Keratinocyte (primary cell): ENCODE data around the gene SULF2. TPM values are rescaled to one million over a fixed set of nuclear protein-coding genes. Genes with fewer than 3 reads are reported as not detected.
"Not testable (repeated sequence)": the region's sequence is repeated elsewhere in the genome, so short reads cannot be mapped to it uniquely, and the experiment has no call there.

ENCODE experiments used
- DNase-seq: peaks from one replicate; pipeline ENCODE4 v3.0.0-alpha.2; 2011; ENCODE audit warnings: low read depth, missing footprints, low spot score
- FAIRE-seq: peaks from 2 replicates; lab custom pipeline; 2011; peaks lifted over from hg19 to GRCh38; lab: Jason Lieb, UNC
- H2AFZ ChIP-seq: 2 replicates; pipeline ENCODE4 v1.6.0; 2012; ENCODE audit warnings: low read length, control low read depth, inconsistent platforms; ENCODE audit not compliant: control insufficient read depth
- H3K27ac ChIP-seq: 2 replicates; pipeline ENCODE4 v1.5.1; 2011; ENCODE audit warnings: low read length; ENCODE audit not compliant: control insufficient read depth, insufficient read depth
- H3K27me3 ChIP-seq: 3 replicates; pipeline ENCODE4 v1.6.0; 2011; ENCODE audit warnings: low read length; ENCODE audit not compliant: control insufficient read depth, insufficient read depth; ENCODE audit errors: extremely low read depth
- H3K36me3 ChIP-seq, 2 experiments: 2 replicates in 1 of 2; 3 replicates in 1 of 2; pipeline ENCODE4 v1.5.1; 2011; ENCODE audit warnings: low read length in 2 of 2, mild to moderate bottlenecking in 1 of 2; ENCODE audit not compliant: control insufficient read depth in 2 of 2, insufficient read depth in 2 of 2; ENCODE audit errors: extremely low read depth in 1 of 2
- H3K4me1 ChIP-seq: 3 replicates; pipeline ENCODE4 v1.5.1; 2011; ENCODE audit warnings: low read length; ENCODE audit not compliant: control insufficient read depth, insufficient read depth; ENCODE audit errors: extremely low read depth
- H3K4me2 ChIP-seq: 3 replicates; pipeline ENCODE4 v1.6.0; 2011; ENCODE audit warnings: low read depth, low read length; ENCODE audit not compliant: control insufficient read depth, insufficient read depth; ENCODE audit errors: extremely low read depth
- H3K4me3 ChIP-seq, 3 experiments: fragments of 200-600 bp in 1 of 3; sonication (generic) in 1 of 3; 2 replicates in 2 of 3; 3 replicates in 1 of 3; pipeline ENCODE4 v1.5.1; 2011 to 2016; ENCODE audit warnings: low read length in 3 of 3, mild to moderate bottlenecking in 3 of 3, control low read depth in 2 of 3, inconsistent platforms in 1 of 3, low read depth in 1 of 3, mixed read lengths in 1 of 3, mixed run types in 1 of 3, moderate library complexity in 1 of 3; ENCODE audit not compliant: control insufficient read depth in 2 of 3, insufficient read depth in 2 of 3; ENCODE audit errors: extremely low read depth in 1 of 3
- H3K79me2 ChIP-seq: 2 replicates; pipeline ENCODE4 v1.6.0; 2012; ENCODE audit warnings: low read length; ENCODE audit not compliant: control insufficient read depth, insufficient read depth
- H3K9ac ChIP-seq: 3 replicates; pipeline ENCODE4 v1.6.0; 2011; ENCODE audit warnings: low read length; ENCODE audit not compliant: control insufficient read depth, insufficient read depth; ENCODE audit errors: extremely low read depth
- H3K9me1 ChIP-seq: 3 replicates; pipeline ENCODE4 v1.6.0; 2011; ENCODE audit warnings: low read length; ENCODE audit not compliant: control insufficient read depth, insufficient read depth; ENCODE audit errors: extremely low read depth
- H3K9me3 ChIP-seq: 2 replicates; pipeline ENCODE4 v1.5.1; 2012; ENCODE audit warnings: low read depth, low read length; ENCODE audit not compliant: control insufficient read depth
- H4K20me1 ChIP-seq: 3 replicates; pipeline ENCODE4 v1.6.0; 2011; ENCODE audit warnings: low read length; ENCODE audit not compliant: control insufficient read depth, insufficient read depth; ENCODE audit errors: extremely low read depth
- CTCF ChIP-seq, 3 experiments: IDR thresholded peaks in 1 of 3; conservative IDR thresholded peaks in 1 of 3; optimal IDR thresholded peaks in 1 of 3; 2 replicates in 2 of 3; 3 replicates in 1 of 3; pipeline versions ENCODE3 to v1.5.1; 2011; ENCODE audit warnings: low read length in 3 of 3, mild to moderate bottlenecking in 3 of 3, moderate library complexity in 2 of 3, control low read depth in 1 of 3, inconsistent platforms in 1 of 3; ENCODE audit not compliant: insufficient read depth in 2 of 3; ENCODE audit errors: extremely low read depth in 1 of 3
- EZH2 ChIP-seq: IDR thresholded peaks from one replicate; pipeline ENCODE4 v1.6.1; 2012; ENCODE audit warnings: inconsistent platforms, mild to moderate bottlenecking, low read length, moderate library complexity
- dilution Hi-C: fragments of 300-500 bp; cut with MboI; formaldehyde crosslinking; loops from one replicate; pipeline ENCODE4 v1.7.0; 2020; ENCODE audit warnings: low sequenced_read_pairs; ENCODE audit not compliant: extremely low pct_ligation_motif_present
- polyA minus RNA-seq, 3 experiments: library from RNA; depleted of rRNA, polyadenylated mRNA; stranded (reverse); fragments of >200 nt; gene quantifications; 1 replicate in 1 of 3; 2 replicates in 1 of 3; 3 replicates in 1 of 3; pipeline ENCODE4 v1.2.3, GENCODE V29; 2011
- polyA plus RNA-seq, 5 experiments: library from polyadenylated mRNA; depleted of rRNA in 3 of 5; stranded (reverse) in 3 of 5; stranded (forward) in 1 of 5; unstranded in 1 of 5; fragments of >200 nt; gene quantifications; 1 replicate in 1 of 5; 2 replicates in 3 of 5; 3 replicates in 1 of 5; pipeline versions ENCODE4 v1.2.1 to v1.2.3, GENCODE V29; 2011 to 2012; ENCODE audit warnings: missing spikeins in 2 of 5, low read depth in 1 of 5, low replicate concordance in 1 of 5

SULF2 gene
- 52.2 to 93.9 TPM (median 64.4 TPM) in 3 replicates for polyA plus RNA-seq
- 161 TPM for polyA plus RNA-seq (2011; ENCODE audit: low read depth)
- polyA plus RNA-seq (2011; cell fraction: cytosol; rRNA removed), result 72.7 and 101 TPM in 2 replicates
- 174 and 222 TPM in 2 replicates for polyA plus RNA-seq (2011; cell fraction: nucleus; rRNA removed)
- polyA plus RNA-seq (2012; ENCODE audit: low replicate concordance), result 111 and 224 TPM in 2 replicates
- polyA minus RNA-seq, result 125 to 387 TPM (median 155 TPM) in 3 replicates
- polyA minus RNA-seq (2011; cell fraction: cytosol; rRNA and poly(A)+ RNA removed), result 139 TPM
- 253 and 279 TPM in 2 replicates for polyA minus RNA-seq (2011; cell fraction: nucleus; rRNA and poly(A)+ RNA removed)

GRCh38 chr20:47785311-47785853 is at the start of gene SULF2:
TSS of gene SULF2 (minus strand) at chr20:47785481. CDS start at chr20:47757363, 28,118 bp downstream.
- H2AFZ ChIP-seq, result peak within 1 kb of the TSS; percentile 77
- no peaks in the 10 kb centered on the region for H3K27me3 ChIP-seq
- H3K36me3 ChIP-seq, result peaks cover 0 to 5% of the 10 kb centered on the region in 2 experiments
- peak within 1 kb of the TSS; percentile 91 for H3K9ac ChIP-seq
- peak within 1 kb of the TSS; percentile 68 to 88 (median 85) for H3K4me3 ChIP-seq
- peaks cover 3% of the 10 kb centered on the region for H4K20me1 ChIP-seq
- H3K79me2 ChIP-seq, result peaks cover 45% of the 10 kb centered on the region
- peak within 1 kb of the TSS; percentile 97 for H3K4me2 ChIP-seq
- H3K9me1 ChIP-seq, result no peaks in the 10 kb centered on the region
- peaks cover 30% of the 10 kb centered on the region for H3K4me1 ChIP-seq
- dilution Hi-C loops, result loop anchor here (25.0 kb wide), 1 partner anchor 502 kb away; no protein-coding TSS in a partner anchor
- no peak for FAIRE-seq
- TF ChIP-seq CTCF (optimal IDR thresholded peaks at IDR 0.05 in 1 of 3, IDR thresholded peaks at IDR 0.05 in 1 of 3, conservative IDR thresholded peaks at IDR 0.05 in 1 of 3; ENCODE audit: extremely low read depth in 1 of 3, insufficient read depth in 2 of 3, low read length in 3 of 3) (no peak), EZH2 (no peak)
- no peaks in the 10 kb centered on the region for H3K9me3 ChIP-seq
- peak within 1 kb of the TSS; percentile 82 for H3K27ac ChIP-seq
- DNase-seq, result no peak

GRCh38 chr20:47831675-47832074 is 46.4 kb upstream of the SULF2 start:
- H2AFZ ChIP-seq, DNase-seq, FAIRE-seq, H3K36me3 ChIP-seq, H3K4me1 ChIP-seq, H3K27me3 ChIP-seq, H3K4me2 ChIP-seq, H3K9me3 ChIP-seq, H3K9ac ChIP-seq, H3K27ac ChIP-seq, H4K20me1 ChIP-seq, H3K79me2 ChIP-seq, H3K4me3 ChIP-seq, H3K9me1 ChIP-seq, dilution Hi-C loops: not testable (repeated sequence)

- H3K27me3 ChIP-seq, H3K79me2 ChIP-seq, FAIRE-seq, H2AFZ ChIP-seq, H3K4me1 ChIP-seq, H3K9me3 ChIP-seq, H3K27ac ChIP-seq, H3K36me3 ChIP-seq, dilution Hi-C loops, H3K4me2 ChIP-seq, H3K9ac ChIP-seq, H3K9me1 ChIP-seq, H3K4me3 ChIP-seq, DNase-seq, H4K20me1 ChIP-seq: not testable (repeated sequence)
Observed at GRCh38 chr20:47826716-47827115, 41.4 kb upstream of the SULF2 start.

GRCh38 chr20:47826006-47826405 is 40.7 kb upstream of the SULF2 start:
- H3K27ac ChIP-seq, H3K79me2 ChIP-seq, H3K9me1 ChIP-seq, H3K4me3 ChIP-seq, H3K36me3 ChIP-seq, H3K9me3 ChIP-seq, H4K20me1 ChIP-seq, H3K4me2 ChIP-seq, H3K9ac ChIP-seq, FAIRE-seq, H2AFZ ChIP-seq, dilution Hi-C loops, H3K27me3 ChIP-seq, DNase-seq: not testable (repeated sequence)
- peaks cover 11% of the 10 kb centered on the region for H3K4me1 ChIP-seq
